GM18498 (cell line): ENCODE results near the gene SCIMP.
A peak's percentile ranks its signal among the peaks of the same experiment; 100 is the strongest.
"Not testable (repeated sequence)": the region's sequence is repeated elsewhere in the genome, so short reads cannot be mapped to it uniquely, and the experiment has no call there.

Source experiments
- ATAC-seq: cut with Tn5 transposase; IDR thresholded peaks from one replicate; pipeline ENCODE4 v1.9.1; 2021; ENCODE audit warnings: mild to moderate bottlenecking, moderate library complexity; ENCODE audit not compliant: unreplicated experiment

SCIMP gene

DNA sequence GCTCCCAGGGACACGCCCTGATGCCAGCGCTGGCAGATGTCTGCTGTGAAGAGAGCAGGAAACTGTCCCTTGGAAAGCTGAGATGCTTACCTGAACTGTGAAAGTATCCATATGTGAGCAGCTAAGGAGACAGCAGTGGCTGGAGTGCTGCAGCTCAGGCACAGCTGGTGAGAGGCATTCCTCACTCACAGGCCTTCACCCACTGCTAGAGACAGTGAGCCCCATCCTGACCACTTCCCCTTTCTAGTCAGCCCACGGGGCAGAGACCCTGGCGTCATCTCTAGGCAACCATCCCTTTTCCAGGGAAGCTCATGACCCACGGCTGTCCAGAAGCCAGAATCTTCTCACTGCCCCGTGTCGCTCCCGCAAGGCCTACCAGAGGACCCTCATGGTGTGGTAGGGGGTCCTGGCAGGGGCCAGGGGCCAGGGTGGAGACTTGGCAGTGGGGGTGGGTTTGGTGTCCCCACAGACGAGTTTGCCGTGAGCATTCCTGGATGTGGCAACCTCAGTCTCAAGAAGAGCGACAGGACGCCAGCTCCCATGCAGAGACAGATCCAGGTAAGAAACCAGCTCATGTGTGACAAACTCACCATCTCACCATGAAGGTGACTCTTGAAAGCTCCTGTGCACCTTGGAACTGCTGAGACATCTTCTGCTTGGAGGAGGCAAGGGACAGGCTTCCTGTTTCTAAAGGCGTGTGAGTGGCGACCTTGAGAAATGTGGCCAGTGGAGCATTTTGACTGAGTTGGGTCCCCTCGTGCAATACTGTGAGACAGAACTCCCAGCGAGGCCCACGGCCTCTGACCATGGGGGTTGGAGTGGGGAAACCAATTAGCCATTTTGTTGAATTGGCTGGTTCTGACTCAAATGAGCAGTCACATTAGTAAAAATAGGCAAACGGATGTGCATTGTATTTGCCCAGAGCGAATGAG is at the start of gene SCIMP:
Gene SCIMP, minus strand, starts transcription at position 216 of the 932 bp plus-strand sequence. Its CDS starts 105 bp downstream, at position 111.
- peak; percentile 70 for ATAC-seq

DNA sequence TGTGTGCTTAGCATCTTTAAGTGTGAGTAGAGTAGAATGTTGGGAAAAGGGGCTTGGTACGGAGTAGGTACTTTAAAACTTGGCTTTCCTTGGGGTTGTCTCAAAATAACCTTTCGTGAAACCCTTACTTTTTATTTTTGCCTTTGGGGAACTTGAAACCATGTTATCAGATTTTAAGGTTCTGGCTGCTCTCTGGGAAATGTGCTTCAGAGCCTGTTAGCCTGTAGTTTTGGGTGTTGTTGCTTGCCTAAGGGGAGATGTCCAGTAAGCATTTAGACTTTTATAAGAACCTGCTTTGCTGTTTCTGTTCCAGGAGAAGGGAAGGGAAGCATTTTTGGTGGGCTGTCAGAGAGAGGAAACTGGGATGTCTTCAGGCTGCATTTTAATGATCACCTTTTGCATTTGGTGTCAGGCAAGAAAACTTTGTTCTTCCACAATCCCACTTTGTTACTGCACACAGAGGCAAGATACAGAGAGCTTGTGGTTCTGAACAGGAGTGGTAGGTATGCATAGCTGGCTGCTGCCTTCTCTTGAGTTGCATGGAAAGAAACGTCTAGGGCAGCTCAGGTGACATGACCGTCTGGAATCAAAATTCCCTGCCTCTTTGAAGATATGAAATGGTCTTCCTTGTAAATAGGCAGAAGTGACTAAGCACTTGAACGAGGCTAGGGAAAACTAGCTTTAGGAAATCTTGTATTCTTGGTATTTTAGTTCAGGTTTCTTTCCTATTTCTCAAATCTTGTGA is 49.1 kb upstream of the SCIMP start:
- ATAC-seq, result no peak

DNA sequence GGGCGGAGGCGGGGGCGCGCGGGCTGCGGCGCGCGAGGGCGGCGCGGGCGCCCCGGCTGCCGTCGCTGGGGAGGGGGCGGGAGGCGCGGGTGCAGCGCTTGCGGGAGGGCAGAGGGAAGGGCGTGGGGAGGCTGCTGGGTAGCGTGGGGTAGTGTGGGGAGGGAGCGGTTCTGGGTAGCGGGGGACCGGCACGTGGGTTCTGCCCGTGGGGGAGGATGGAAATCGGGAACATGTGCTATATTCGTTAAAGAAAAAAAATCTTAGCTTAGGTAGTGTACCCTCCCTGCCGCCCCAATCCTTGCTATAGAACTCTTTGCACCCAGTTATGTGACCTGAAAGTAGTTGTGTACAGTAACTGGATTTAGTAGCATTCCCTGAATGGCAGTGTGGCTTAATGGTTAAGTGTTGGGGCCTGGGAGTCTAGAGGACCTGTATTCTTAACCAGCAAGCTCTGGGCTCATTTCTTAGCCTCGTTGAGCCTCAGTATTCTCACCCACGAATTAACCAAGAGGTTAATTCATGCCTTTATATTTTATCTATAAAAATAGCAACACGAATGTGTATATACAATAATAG is 48.1 kb upstream of the SCIMP start:
- ATAC-seq, result peak; percentile 36

DNA sequence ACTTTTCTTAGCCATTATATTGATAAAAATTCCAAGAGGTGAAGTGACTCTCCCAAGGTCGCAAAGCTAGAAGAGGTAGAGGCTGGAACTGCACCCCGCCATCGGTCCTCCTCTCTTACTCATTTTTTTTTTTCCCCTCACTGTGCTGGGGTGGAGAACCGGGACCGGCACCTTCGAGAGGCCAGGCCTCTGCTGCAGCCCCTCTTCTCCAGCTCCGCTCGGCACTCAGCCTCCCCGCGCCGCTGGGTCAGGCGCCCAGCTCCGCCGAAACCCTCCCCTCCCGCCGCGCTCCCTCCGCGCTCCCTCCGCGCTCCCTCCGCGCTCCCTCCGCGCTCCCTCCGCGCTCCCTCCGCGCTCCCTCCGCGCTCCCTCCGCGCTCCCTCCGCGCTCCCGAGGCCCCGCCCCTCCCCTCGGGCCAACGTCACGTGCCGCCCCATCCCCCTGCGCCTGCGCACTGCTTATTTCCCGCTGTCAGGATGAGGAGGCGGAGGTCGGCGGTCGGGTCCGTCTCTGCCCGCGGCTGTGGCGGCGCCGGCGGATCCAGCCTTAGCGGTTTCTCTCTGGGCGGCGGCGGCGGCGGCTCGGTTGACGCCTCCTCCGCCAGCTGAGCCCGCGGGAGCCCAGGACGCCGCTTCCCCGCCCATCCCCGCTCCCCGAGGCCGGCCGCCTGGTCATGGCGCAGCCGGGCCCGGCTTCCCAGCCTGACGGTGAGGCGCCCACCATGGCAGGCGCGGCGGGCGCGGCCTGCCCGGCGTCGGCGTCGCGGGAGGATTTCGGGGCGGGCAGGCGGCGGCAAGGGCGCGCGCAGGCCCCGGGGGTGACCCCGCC is 47.4 kb upstream of the SCIMP start, which contains the start of gene RABEP1:
Gene RABEP1, plus strand, starts transcription at position 471 of the 828 bp plus-strand sequence. Its CDS starts 203 bp downstream, at position 674.
- peak; percentile 84 for ATAC-seq

DNA sequence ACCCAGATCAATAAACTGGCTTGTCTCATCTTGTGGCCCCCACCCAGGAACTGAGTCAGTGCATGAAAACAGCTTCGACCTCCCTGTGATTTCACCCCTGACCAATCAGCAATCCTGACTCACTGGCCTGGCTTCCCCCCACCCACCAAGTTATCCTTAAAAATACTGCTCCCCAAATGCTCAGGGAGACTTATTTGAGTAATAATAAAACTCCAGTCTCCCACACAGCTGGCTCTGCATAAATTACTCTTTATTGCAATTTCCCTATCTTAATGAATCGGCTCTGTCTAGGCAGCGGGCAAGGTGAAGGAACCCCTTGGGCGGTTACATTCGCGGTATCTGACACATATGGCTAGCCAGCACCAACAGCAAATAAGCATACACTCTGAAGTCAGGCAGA is 37.7 kb upstream of the SCIMP start:
- ATAC-seq, result no peak

DNA sequence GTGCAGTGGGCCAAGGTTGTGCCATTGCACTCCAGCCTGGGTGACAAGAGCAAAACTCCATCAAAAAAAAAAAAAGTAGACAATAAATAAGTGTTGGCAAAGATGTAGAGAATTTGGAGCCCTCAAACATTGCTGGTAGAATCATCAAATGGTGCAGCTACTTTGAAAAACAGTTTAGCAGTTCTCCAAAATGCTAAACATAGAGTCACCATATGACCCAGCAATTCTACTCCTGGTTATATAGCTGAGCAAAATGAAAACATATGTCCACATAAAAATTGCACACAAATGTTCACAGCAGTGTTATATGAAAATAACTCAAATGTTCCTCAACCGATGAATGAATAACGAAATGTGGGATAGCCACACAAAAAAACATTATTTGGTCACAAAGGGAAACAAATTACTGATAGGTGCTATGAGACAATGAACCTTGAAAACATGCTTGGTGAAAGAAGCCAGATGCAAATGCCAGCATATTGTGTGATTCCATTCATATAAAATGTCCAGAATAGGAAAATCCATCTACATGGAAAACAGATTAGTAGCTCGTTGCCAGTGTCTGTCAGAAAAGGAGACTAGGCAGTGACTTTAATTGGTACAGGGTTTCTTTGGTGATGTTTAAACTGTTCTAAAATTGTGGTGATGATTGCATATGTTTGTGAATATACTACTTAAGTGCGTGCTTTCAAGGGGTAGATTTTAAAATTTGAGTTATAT is 34.7 kb upstream of the SCIMP start:
- ATAC-seq, result no peak

DNA sequence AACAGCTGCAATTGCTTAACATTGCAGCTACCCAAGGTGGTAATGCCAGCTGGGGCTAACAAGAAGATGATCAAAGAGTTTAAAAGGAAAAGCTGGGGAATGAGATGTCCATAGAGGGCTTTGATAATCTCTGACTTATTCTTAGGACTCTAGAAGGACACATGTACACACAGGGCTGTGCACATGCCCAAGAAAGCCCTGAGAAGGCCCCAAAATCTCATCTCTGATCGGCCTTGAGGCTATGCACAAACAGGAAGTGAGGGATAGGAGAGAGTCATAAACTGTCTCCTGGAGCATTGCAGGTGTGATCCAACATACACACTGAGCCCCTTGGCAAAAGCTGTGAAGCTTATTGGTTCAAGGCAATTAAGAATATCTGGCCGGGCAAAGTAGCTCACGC is 30.2 kb upstream of the SCIMP start:
- no peak for ATAC-seq

DNA sequence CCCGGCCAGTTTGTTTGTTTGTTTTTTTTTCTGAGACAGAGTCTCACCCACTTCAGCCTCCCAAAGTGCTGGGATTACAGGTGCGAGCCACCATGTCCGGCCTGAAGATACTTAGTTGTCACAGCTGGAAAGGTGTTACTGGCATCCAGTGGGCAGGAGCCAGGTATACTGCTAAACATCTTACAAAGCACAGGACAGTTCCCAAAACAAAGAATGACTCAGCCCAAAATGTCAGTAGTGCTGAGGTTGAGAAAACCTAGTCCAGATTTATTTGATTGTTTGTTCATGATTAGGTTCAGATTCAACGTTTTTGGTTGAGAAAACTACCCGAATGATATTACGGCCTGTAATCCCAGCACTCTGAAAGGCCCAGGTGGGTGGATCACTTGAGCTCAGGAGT is 28.8 kb upstream of the SCIMP start:
- ATAC-seq, result no peak

DNA sequence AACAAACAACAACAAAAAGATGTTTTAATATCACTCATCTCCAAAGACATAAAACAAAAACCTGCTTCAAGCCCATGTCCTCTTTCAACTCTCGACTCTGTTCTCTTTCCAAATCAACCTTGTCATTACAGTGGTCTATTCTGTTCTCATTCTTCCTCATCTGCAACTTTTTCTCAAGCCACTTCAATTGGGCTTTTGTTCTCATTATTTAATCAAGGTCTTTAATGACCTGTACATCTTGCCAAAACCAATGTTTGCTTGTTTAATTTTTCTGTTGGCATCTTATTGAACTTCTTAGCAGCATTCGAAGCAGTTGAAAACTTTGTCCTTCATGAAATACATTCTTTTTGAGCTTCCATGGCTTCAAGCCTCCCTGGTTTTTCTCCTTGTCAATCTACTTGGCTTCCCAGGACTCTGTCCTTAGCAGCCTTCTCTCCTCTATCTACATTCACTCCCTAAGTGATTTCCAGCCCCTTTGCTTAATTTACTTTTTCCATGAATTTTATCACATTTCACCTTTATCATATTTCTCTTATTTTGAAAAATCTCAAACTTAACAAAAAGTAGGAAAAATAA is 27.8 kb upstream of the SCIMP start:
- no peak for ATAC-seq

DNA sequence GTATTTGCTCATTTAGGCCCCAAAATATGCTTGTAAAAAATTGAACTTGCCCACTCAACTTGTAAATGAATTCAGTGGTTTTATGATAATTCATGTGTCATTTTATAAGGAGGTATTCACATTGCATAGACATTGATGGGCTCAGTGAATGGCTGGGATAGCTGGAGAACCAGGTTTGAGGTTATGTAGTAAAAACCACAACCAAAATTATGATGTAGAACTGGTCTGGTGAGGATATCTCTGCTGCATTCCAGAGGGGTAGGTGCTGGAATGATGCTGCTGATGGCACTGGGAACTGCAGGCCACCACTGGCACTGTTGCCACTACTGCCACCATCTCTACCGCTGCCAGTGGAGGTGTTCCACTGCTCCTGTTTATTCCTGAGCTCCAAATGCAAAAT is 25.9 kb upstream of the SCIMP start:
- ATAC-seq, result no peak

DNA sequence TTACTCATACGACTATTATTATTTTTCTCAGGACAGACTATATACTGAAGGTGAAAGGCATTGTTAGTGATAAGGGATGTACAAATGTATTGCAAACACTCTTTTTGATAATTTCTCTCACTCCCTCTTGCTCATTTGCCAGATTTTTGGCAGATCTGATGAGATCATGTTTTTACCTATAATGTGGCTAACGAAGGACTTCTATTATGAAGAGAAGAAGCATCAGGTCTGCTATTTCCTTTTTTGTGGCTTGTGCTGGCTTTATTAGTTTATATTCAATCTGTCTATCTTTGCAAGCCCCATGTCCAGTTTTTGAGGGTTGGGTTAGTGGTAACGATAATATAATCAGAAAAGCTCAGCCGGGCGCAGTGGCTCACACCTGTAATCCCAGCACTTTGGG is 22.5 kb upstream of the SCIMP start:
- no peak for ATAC-seq

DNA sequence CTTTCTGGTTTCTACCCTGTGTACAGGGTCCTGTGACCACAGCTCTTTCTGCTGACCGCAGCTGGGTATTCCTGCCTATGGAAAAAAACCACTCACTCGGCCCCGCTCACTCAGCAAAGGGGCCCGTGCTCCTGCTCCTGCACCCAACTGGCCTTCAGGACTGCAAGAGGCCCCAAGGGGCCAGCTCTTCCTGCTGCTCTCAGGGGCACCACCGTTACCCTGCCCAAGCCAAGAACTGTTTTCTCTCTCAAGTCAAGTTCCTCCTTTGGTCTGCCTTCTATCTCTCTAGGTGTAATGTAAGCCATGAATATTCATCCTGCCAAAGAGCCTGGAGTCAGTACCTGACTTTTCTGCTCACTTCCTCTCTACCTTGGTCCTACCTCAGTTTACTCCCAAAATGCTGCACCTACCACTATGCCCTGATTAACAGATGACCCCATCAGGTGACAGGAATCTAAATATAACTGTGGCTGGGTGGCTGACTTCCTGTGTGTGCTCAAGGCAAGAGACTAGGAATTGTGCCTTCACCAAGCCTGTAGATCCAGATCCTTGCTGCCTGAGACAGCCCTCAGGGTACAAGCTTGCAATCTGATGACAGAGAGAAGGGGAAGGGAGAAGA is 20.4 kb upstream of the SCIMP start:
- no peak for ATAC-seq

DNA sequence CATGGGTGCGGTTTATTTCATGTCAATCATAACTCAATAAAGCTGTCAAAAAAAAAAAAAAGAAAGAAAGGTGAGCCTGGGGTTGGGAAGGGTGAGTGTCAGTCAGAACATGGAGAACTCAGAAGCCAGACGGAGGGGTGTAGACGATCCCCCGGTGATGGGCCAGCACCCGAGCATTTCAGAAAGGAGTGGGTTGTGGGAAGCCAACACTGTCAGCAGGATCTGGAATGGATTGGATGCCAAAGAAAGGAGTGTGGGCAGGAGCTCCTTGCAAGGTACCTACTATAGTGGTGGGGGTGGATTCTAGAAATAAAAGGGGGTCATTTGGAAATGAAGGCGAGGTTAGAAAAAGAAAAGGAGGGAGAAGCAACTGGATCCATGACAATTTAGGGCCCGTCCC is 19.8 kb upstream of the SCIMP start:
- ATAC-seq, result no peak

DNA sequence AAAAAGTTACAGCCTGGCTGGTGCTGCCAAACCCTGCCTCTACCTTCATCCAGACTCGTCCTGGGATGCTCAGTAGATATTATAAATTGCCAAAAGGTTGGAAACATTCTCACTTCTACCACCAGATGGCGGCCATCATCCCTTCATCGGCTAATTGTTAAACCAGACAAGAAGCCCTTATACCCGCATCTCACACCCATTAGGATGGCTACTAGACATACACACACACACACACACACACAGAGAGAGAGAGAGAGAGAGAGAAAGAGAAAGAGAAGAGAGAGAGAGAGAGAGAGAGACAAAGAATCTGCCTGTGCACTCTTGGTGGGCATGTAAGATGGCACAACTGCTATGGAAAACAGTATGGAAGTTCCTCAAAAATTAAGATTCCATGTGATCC is 15.0 kb upstream of the SCIMP start:
- no peak for ATAC-seq

DNA sequence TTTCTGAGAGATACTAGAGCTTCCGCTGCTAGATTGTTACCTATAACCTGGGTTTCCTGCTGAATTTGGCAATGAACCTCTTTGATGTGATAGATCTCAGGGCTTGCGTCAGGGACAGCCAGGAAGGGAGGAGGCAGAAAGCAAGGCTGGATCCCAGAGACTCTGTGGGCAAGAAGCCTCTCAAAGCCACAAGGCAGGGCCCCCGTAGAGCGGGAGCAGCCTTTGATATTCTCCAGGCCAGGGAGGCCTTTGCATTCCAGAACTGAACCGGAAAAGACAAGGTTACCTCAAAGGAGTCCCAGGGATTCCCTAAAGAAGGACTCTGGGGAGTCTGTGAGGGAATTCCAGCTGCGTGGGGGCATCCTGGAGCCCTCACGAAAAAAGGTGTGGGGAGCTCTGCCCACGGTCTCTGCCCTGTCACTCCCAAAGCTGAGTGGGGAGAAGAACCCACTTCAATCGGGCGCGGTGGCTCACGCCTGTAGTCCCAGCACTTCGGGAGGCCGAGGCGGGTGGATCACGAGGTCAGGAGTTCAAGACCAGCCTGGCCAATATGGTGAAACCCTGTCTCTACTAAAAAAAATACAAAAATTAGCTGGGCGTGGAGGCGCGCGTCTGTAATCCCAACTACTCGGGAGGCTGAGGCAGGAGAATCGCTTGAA is 14.3 kb upstream of the SCIMP start:
- no peak for ATAC-seq

DNA sequence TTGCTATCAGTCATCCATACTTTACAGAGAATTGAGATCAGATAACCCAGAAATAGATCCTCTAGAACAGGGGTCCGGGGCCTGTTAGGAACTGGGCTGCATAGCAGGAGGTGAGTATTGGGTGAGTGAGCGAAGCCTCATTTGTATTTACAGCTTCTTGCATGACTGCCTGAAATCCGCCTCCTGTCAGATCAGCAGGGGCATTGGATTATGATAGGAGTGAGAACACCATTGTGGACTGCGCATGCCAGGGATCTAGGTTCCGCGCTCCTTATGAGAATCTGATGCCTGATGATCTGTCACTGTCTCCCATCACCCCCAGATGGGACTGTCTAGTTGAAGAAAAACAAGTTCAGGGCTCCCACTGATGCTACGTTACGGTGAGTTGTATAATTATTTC is 13.0 kb upstream of the SCIMP start:
- no peak for ATAC-seq

DNA sequence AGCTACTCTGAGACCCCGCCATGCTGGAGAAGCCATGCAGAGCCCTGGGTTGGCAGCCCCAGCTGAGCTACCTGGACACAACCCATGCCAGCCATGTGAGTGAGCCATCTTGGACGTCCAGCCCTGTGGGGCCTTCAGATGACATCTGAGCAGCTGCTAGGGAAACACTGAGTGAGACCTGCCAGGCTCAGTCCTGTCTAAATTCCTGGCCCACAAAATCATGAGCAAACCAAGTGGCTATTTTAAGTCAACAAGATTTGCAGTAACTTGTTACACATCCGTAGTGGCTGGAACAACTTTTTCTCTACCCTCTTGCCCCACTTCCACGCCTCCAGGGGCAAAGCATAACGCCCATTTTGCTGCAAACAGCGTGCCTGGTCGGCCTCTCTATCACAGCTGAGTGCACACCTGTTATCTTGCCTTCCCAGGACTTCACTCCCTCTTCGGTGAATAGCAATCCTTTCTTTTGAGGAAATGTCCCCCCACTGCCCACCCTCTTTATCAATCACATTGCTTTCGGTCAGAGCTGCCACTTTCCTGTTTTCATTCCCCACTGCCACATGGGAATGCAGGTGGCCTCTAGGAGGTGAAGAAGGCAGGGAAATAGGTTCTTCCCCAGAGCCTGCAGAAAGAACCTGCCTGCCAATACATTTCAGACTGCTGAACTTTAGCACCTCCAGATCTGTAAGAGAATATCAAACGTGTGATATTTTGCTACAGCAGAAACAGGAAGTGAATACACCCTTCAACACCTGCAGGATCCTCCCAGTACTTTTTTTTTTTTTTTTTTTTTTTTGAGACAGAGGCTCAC is 7.4 kb upstream of the SCIMP start:
- peak; percentile 53 for ATAC-seq

DNA sequence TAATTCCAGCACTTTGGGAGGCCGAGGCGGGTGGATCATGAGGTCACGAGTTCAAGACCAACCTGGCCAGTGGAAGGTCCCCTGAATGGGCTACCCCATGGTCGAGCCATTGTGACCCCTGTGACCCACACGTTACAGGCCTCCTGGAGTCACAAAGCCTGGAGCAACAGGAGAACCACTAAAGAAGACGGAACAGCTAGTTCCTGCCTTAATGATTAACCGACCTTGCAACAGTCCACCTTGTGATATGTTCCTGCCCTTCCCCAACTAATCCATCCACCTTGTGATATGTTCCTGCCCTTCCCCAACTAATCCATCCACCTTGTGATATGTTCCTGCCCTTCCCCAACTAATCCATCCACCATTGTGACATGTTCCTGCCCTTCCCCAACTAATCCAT is 5.1 kb upstream of the SCIMP start:
- ATAC-seq, result not testable (repeated sequence)
